Type B pancreatic cell (in vitro differentiated cells): ENCODE results near the gene NBPF1. TPM values are rescaled to one million over a fixed set of nuclear protein-coding genes. Genes with fewer than 3 reads are reported as not detected.
"Not testable (repeated sequence)": the region's sequence is repeated elsewhere in the genome, so short reads cannot be mapped to it uniquely, and the experiment has no call there.

ENCODE experiments used
- DNase-seq: peaks from one replicate; pipeline ENCODE4 v3.0.0; 2021; ENCODE audit warnings: mixed read lengths; ENCODE audit not compliant: unreplicated experiment; ENCODE audit errors: extremely low spot score
- H3K27ac Mint-ChIP-seq: 2 replicates; pipeline ENCODE4 v1.8.0; 2021; ENCODE audit warnings: mild to moderate bottlenecking, mixed read lengths
- H3K27me3 Mint-ChIP-seq: 2 replicates; pipeline ENCODE4 v1.8.0; 2021; ENCODE audit warnings: mixed read lengths
- H3K36me3 Mint-ChIP-seq: 2 replicates; pipeline ENCODE4 v1.8.0; 2021; ENCODE audit warnings: mixed read lengths
- H3K4me1 Mint-ChIP-seq: one replicate; pipeline ENCODE4 v1.8.0; 2021; ENCODE audit warnings: mixed read lengths; ENCODE audit not compliant: unreplicated experiment
- H3K4me3 Mint-ChIP-seq: 2 replicates; pipeline ENCODE4 v1.8.0; 2021; ENCODE audit warnings: mild to moderate bottlenecking, mixed read lengths
- H3K9me3 Mint-ChIP-seq: 2 replicates; pipeline ENCODE4 v1.8.0; 2021; ENCODE audit warnings: mixed read lengths
- CTCF ChIP-seq: fragments of 200-600 bp; sonication (generic); conservative IDR thresholded peaks from 2 replicates; pipeline ENCODE4 v1.5.0; 2021; ENCODE audit warnings: antibody characterized with exemption, mild to moderate bottlenecking
- long read RNA-seq: library from polyadenylated mRNA; unstranded; transcript quantifications from one replicate; pipeline ENCODE4 v2.0.0, GENCODE V29; 2020
- total RNA-seq: library from RNA; stranded (reverse); gene quantifications from 2 replicates; pipeline ENCODE4 v1.2.1, GENCODE V29; 2021; ENCODE audit warnings: low replicate concordance

The NBPF1 gene
- 39.1 and 97.5 TPM in 2 replicates for total RNA-seq
- long read RNA-seq, partial matches to known transcripts = 16 of 41 reads
- long read RNA-seq, other reads (novel, unspliced or antisense) = 17 of 41 reads

GRCh38 chr1:16613185-16614147 is at the start of gene NBPF1:
Gene NBPF1, minus strand, starts transcription at chr1:16613564.
- Mint-ChIP-seq H3K4me3 (no peak within 1 kb of the TSS), H3K36me3 (no peaks in the 10 kb centered on the region), H3K4me1 (no peaks in the 10 kb centered on the region), H3K27me3 (no peaks in the 10 kb centered on the region), H3K27ac (no peak within 1 kb of the TSS), H3K9me3 (no peaks in the 10 kb centered on the region)
- peak; percentile 100 for DNase-seq
- TF ChIP-seq CTCF = peak; percentile 34

- H3K36me3 Mint-ChIP-seq, H3K9me3 Mint-ChIP-seq, DNase-seq, H3K4me3 Mint-ChIP-seq, H3K27me3 Mint-ChIP-seq, H3K27ac Mint-ChIP-seq, H3K4me1 Mint-ChIP-seq: not testable (repeated sequence)
Observed at GRCh38 chr1:16658234-16658633, 44.9 kb upstream of the NBPF1 start.

- H3K4me1 Mint-ChIP-seq, H3K36me3 Mint-ChIP-seq, H3K27ac Mint-ChIP-seq, H3K27me3 Mint-ChIP-seq, DNase-seq, H3K4me3 Mint-ChIP-seq, H3K9me3 Mint-ChIP-seq: not testable (repeated sequence)
Observed at GRCh38 chr1:16656981-16657683, 43.8 kb upstream of the NBPF1 start.

GRCh38 chr1:16656574-16656973 is 43.2 kb upstream of the NBPF1 start:
- not testable (repeated sequence) for H3K27me3 Mint-ChIP-seq, H3K9me3 Mint-ChIP-seq, H3K4me3 Mint-ChIP-seq, H3K4me1 Mint-ChIP-seq, H3K36me3 Mint-ChIP-seq, DNase-seq, H3K27ac Mint-ChIP-seq

GRCh38 chr1:16651560-16651959 is 38.2 kb upstream of the NBPF1 start:
- peak; percentile 53 for TF ChIP-seq CTCF
- not testable (repeated sequence) for H3K36me3 Mint-ChIP-seq, H3K4me1 Mint-ChIP-seq, H3K9me3 Mint-ChIP-seq, H3K4me3 Mint-ChIP-seq, H3K27ac Mint-ChIP-seq
- peak; percentile 58 for DNase-seq
- peaks cover 11% of the 10 kb centered on the region for H3K27me3 Mint-ChIP-seq

GRCh38 chr1:16649960-16650359 is 36.6 kb upstream of the NBPF1 start:
- H3K9me3 Mint-ChIP-seq, H3K27ac Mint-ChIP-seq, H3K4me1 Mint-ChIP-seq, H3K36me3 Mint-ChIP-seq, H3K4me3 Mint-ChIP-seq: not testable (repeated sequence)
- peak; percentile 69 for DNase-seq
- H3K27me3 Mint-ChIP-seq = peaks cover 15% of the 10 kb centered on the region

GRCh38 chr1:16649390-16649789 is 36.0 kb upstream of the NBPF1 start:
- peak; percentile 72 for DNase-seq
- not testable (repeated sequence) for H3K27ac Mint-ChIP-seq, H3K36me3 Mint-ChIP-seq, H3K4me3 Mint-ChIP-seq, H3K4me1 Mint-ChIP-seq, H3K9me3 Mint-ChIP-seq
- peaks cover 15% of the 10 kb centered on the region for H3K27me3 Mint-ChIP-seq

- H3K4me3 Mint-ChIP-seq, H3K9me3 Mint-ChIP-seq: not testable (repeated sequence)
- H3K27me3 Mint-ChIP-seq = peaks cover 15% of the 10 kb centered on the region
Observed at GRCh38 chr1:16648756-16649155, 35.4 kb upstream of the NBPF1 start.

GRCh38 chr1:16648250-16648649 is 34.9 kb upstream of the NBPF1 start:
- not testable (repeated sequence) for H3K27ac Mint-ChIP-seq, H3K36me3 Mint-ChIP-seq, H3K4me1 Mint-ChIP-seq, H3K9me3 Mint-ChIP-seq, H3K4me3 Mint-ChIP-seq
- H3K27me3 Mint-ChIP-seq = peaks cover 15% of the 10 kb centered on the region
- peak; percentile 48 for DNase-seq

More at GRCh38 chr1:16648756-16649155, 35.4 kb upstream of the NBPF1 start:
- H3K36me3 Mint-ChIP-seq, H3K4me1 Mint-ChIP-seq, H3K27ac Mint-ChIP-seq: not testable (repeated sequence)
- peak; percentile 24 for DNase-seq

- not testable (repeated sequence) for H3K27ac Mint-ChIP-seq, H3K36me3 Mint-ChIP-seq, H3K4me3 Mint-ChIP-seq, H3K4me1 Mint-ChIP-seq, H3K9me3 Mint-ChIP-seq
- peak; percentile 68 for DNase-seq
- H3K27me3 Mint-ChIP-seq = peaks cover 11% of the 10 kb centered on the region
Observed at GRCh38 chr1:16647179-16648176, 34.1 kb upstream of the NBPF1 start.

- DNase-seq, H3K36me3 Mint-ChIP-seq, H3K4me1 Mint-ChIP-seq, H3K27me3 Mint-ChIP-seq, H3K4me3 Mint-ChIP-seq, H3K27ac Mint-ChIP-seq, H3K9me3 Mint-ChIP-seq: not testable (repeated sequence)
Observed at GRCh38 chr1:16646716-16647115, 33.4 kb upstream of the NBPF1 start.
